ENCODE measurements around the gene ZHX3. TPM values are rescaled to one million over a fixed set of nuclear protein-coding genes. Genes with fewer than 3 reads are reported as not detected.
"Not testable (repeated sequence)": the region's sequence is repeated elsewhere in the genome, so short reads cannot be mapped to it uniquely, and the experiment has no call there.

The ZHX3 gene
- total RNA-seq, 1 donor from 2014 or later = 11.3 TPM

GRCh38 chr20:41261260-41261659 lies 56.3 kb downstream of the ZHX3 start:
- intact Hi-C loops (cut with micrococcal nuclease) = no loop called here

GRCh38 chr20:41260734-41261220 lies 56.8 kb downstream of the ZHX3 start:
- intact Hi-C loops (cut with micrococcal nuclease) = no loop called here

GRCh38 chr20:41259309-41259708 lies 58.2 kb downstream of the ZHX3 start:
- intact Hi-C loops (cut with micrococcal nuclease) = no loop called here

- intact Hi-C loops (cut with micrococcal nuclease) = no loop called here
Observed at GRCh38 chr20:41258474-41258873, 59.1 kb downstream of the ZHX3 start.

GRCh38 chr20:41256516-41256915 lies 61.0 kb downstream of the ZHX3 start:
- intact Hi-C loops (cut with micrococcal nuclease) = no loop called here

- intact Hi-C loops (cut with micrococcal nuclease) = no loop called here
Observed at GRCh38 chr20:41255655-41256054, 61.9 kb downstream of the ZHX3 start.

- intact Hi-C loops (cut with micrococcal nuclease) = no loop called here
Observed at GRCh38 chr20:41249411-41250281, 67.9 kb downstream of the ZHX3 start.

- intact Hi-C loops (cut with micrococcal nuclease) = no loop called here
Observed at GRCh38 chr20:41248368-41249024, 69.0 kb downstream of the ZHX3 start.

GRCh38 chr20:41247523-41248367 lies 69.8 kb downstream of the ZHX3 start:
- intact Hi-C loops (cut with micrococcal nuclease) = no loop called here

- intact Hi-C loops (cut with micrococcal nuclease) = no loop called here
Observed at GRCh38 chr20:41245086-41245707, 72.3 kb downstream of the ZHX3 start.

GRCh38 chr20:41242807-41243206 lies 74.7 kb downstream of the ZHX3 start:
- intact Hi-C loops (cut with micrococcal nuclease) = no loop called here

GRCh38 chr20:41242352-41242751 lies 75.2 kb downstream of the ZHX3 start:
- intact Hi-C loops (cut with micrococcal nuclease) = no loop called here

GRCh38 chr20:41237233-41237632 lies 80.3 kb downstream of the ZHX3 start:
- intact Hi-C loops (cut with micrococcal nuclease) = not testable (repeated sequence)

- intact Hi-C loops (cut with micrococcal nuclease) = not testable (repeated sequence)
Observed at GRCh38 chr20:41236818-41237217, 80.7 kb downstream of the ZHX3 start.

- intact Hi-C loops (cut with micrococcal nuclease) = loop anchor here (5.0 kb wide), 1 partner anchor 83 kb away; the partner anchor contains the start of gene ZHX3
Observed at GRCh38 chr20:41234546-41234945, 83.0 kb downstream of the ZHX3 start.

- intact Hi-C loops (cut with micrococcal nuclease) = loop anchor here (5.0 kb wide), 1 partner anchor 83 kb away; the partner anchor contains the start of gene ZHX3
Observed at GRCh38 chr20:41234041-41234440, 83.5 kb downstream of the ZHX3 start.

GRCh38 chr20:41232973-41233926 lies 84.3 kb downstream of the ZHX3 start:
- intact Hi-C loops (cut with micrococcal nuclease) = loop anchor here (1.0 to 5.0 kb wide), 5 partner anchors 60 to 265 kb away; partner anchors contain the start of genes LPIN3 and ZHX3

GRCh38 chr20:41231136-41231535 lies 86.4 kb downstream of the ZHX3 start:
- intact Hi-C loops (cut with micrococcal nuclease) = loop anchor here (5.0 kb wide), 1 partner anchor 86 kb away; the partner anchor contains the start of gene ZHX3

- intact Hi-C loops (cut with micrococcal nuclease) = loop anchor here (5.0 kb wide), 1 partner anchor 87 kb away; the partner anchor contains the start of gene ZHX3
Observed at GRCh38 chr20:41230136-41230535, 87.4 kb downstream of the ZHX3 start.

All from T-helper 2 cell treated with Interferon-gamma antibody and Interleukin-4, amounts not matched to agents 100 ng/mL and 5 ng/mL, for 36 hours (primary cell).